Glutamatergic neuron (in vitro differentiated cells): ENCODE measurements around the gene TMX2. TPM values are rescaled to one million over a fixed set of nuclear protein-coding genes. Genes with fewer than 3 reads are reported as not detected.

Source experiments
- DNase-seq: peaks from one replicate; pipeline ENCODE4 v3.0.0; 2022
- H3K27ac Mint-ChIP-seq: one replicate; pipeline ENCODE4 v1.8.0; 2020; ENCODE audit warnings: mild to moderate bottlenecking, mixed read lengths, inconsistent platforms; ENCODE audit not compliant: unreplicated experiment
- H3K27me3 Mint-ChIP-seq: one replicate; pipeline ENCODE4 v1.8.0; 2020; ENCODE audit warnings: mild to moderate bottlenecking, moderate library complexity, mixed read lengths, inconsistent platforms; ENCODE audit not compliant: unreplicated experiment
- H3K36me3 Mint-ChIP-seq: one replicate; pipeline ENCODE4 v1.8.0; 2020; ENCODE audit warnings: mild to moderate bottlenecking, mixed read lengths, inconsistent platforms; ENCODE audit not compliant: unreplicated experiment
- H3K4me1 Mint-ChIP-seq: one replicate; pipeline ENCODE4 v1.8.0; 2020; ENCODE audit warnings: mild to moderate bottlenecking, low read depth, mixed read lengths, inconsistent platforms; ENCODE audit not compliant: unreplicated experiment
- H3K4me3 Mint-ChIP-seq: one replicate; pipeline ENCODE4 v1.8.0; 2020; ENCODE audit warnings: mild to moderate bottlenecking, mixed read lengths, inconsistent platforms; ENCODE audit not compliant: unreplicated experiment
- H3K9me3 Mint-ChIP-seq: one replicate; pipeline ENCODE4 v1.8.0; 2020; ENCODE audit warnings: mild to moderate bottlenecking, moderate library complexity, mixed read lengths, inconsistent platforms; ENCODE audit not compliant: unreplicated experiment
- long read RNA-seq: library from polyadenylated mRNA; unstranded; transcript quantifications from one replicate; pipeline ENCODE4 v2.0.0, GENCODE V29; 2020; ENCODE audit not compliant: unreplicated experiment
- total RNA-seq: library from RNA; stranded (reverse); fragmentation: NEBNext Ultra II Directional; extraction: Animal tissue kit (Norgen Biotek cat#: 25700); gene quantifications from one replicate; pipeline ENCODE4 v1.2.1, GENCODE V29; 2021; ENCODE audit not compliant: unreplicated experiment
- TF ChIP-seq, protein P1 (sequence below): fragments of 200-600 bp; sonication (generic); IDR thresholded peaks from one replicate; pipeline ENCODE4 v1.5.0; 2021; ENCODE audit not compliant: partially characterized antibody, unreplicated experiment

TMX2 gene, protein sequence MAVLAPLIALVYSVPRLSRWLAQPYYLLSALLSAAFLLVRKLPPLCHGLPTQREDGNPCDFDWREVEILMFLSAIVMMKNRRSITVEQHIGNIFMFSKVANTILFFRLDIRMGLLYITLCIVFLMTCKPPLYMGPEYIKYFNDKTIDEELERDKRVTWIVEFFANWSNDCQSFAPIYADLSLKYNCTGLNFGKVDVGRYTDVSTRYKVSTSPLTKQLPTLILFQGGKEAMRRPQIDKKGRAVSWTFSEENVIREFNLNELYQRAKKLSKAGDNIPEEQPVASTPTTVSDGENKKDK
- 94.5 TPM for total RNA-seq
- long read RNA-seq, transcript TMX2-202 (7 exons, 1,521 nt) = minor isoform, 9 of 114 reads
- long read RNA-seq, transcript TMX2-201 (8 exons, 1,631 nt) = major isoform, 90 of 114 reads
- long read RNA-seq, partial matches to known transcripts = 2 of 114 reads
- long read RNA-seq, other reads (novel, unspliced or antisense) = 6 of 114 reads

DNA sequence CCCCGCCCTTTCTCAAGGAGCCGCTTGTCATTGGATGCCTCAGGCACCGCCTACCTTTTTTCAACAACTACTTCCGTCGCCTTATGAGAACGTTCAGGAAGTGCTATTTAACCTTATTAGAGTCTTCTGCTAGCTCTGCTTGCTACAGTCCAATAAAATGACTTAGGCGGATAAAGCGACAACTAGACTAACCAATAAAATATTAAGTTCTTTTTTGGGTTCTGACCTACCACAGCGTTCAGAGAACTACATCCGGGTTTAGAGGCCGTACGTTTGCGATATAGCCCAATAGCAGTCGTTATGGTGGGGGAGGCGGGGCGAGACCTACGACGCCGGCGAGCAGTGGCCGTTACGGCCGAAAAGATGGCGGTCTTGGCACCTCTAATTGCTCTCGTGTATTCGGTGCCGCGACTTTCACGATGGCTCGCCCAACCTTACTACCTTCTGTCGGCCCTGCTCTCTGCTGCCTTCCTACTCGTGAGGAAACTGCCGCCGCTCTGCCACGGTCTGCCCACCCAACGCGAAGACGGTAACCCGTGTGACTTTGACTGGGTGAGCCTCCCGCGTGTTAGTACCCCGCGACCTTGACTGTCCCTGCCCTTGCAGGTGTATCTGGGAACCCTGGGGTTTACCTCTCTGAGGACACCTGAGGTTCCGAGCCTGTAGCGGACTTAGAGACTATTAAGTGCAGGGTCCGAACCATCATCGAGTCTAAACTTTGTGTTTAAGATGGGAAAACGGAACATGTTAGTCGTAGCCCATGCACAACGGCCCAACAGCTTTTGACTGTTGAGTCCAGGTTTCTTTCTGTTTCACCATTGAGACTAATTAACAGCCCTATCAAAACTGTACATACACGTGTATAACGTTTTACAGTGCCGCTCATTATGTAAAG is at the start of gene TMX2:
Gene TMX2, plus strand, starts transcription at position 338 of the 895 bp plus-strand sequence. Its CDS starts 26 bp downstream, at position 364.
- peak within 1 kb of the TSS; percentile 95 for H3K27ac Mint-ChIP-seq
- peaks cover 2% of the 10 kb centered on the region for H3K9me3 Mint-ChIP-seq
- H3K4me3 Mint-ChIP-seq = peak within 1 kb of the TSS; percentile 99
- TF ChIP-seq, protein P1, sequence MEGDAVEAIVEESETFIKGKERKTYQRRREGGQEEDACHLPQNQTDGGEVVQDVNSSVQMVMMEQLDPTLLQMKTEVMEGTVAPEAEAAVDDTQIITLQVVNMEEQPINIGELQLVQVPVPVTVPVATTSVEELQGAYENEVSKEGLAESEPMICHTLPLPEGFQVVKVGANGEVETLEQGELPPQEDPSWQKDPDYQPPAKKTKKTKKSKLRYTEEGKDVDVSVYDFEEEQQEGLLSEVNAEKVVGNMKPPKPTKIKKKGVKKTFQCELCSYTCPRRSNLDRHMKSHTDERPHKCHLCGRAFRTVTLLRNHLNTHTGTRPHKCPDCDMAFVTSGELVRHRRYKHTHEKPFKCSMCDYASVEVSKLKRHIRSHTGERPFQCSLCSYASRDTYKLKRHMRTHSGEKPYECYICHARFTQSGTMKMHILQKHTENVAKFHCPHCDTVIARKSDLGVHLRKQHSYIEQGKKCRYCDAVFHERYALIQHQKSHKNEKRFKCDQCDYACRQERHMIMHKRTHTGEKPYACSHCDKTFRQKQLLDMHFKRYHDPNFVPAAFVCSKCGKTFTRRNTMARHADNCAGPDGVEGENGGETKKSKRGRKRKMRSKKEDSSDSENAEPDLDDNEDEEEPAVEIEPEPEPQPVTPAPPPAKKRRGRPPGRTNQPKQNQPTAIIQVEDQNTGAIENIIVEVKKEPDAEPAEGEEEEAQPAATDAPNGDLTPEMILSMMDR = no peak
- H3K27me3 Mint-ChIP-seq = peaks cover 2% of the 10 kb centered on the region
- H3K36me3 Mint-ChIP-seq = no peaks in the 10 kb centered on the region
- peaks cover 16% of the 10 kb centered on the region for H3K4me1 Mint-ChIP-seq
- peak; percentile 89 for DNase-seq

DNA sequence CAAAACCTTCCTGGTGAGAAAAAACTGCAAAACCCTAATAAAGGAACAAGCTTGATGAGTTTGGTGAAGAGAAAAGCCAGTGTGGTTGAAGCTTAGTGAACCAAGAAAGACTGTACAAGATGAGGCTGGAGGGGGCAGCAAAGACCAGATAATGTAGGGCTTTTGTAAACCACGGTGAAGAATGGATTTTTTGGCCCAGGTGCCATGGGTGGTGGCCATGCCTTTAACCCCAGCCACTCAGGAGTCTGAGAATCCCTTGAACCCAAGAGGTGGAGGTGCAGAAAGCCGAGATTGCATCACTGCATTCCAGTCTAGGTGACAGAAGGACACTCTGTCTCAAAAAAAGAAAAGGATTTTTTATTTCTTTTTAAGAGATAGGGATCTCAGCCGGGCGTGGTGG is 49.5 kb upstream of the TMX2 start:
- no peak for DNase-seq
- TF ChIP-seq, protein P1 = no peak
- Mint-ChIP-seq H3K36me3 (no peaks in the 10 kb centered on the region), H3K27me3 (peaks cover 13% of the 10 kb centered on the region), H3K4me3 (no peak overlapping the region), H3K4me1 (peaks cover 5% of the 10 kb centered on the region), H3K27ac (peak overlapping the region; percentile 38), H3K9me3 (peaks cover 16% of the 10 kb centered on the region)

DNA sequence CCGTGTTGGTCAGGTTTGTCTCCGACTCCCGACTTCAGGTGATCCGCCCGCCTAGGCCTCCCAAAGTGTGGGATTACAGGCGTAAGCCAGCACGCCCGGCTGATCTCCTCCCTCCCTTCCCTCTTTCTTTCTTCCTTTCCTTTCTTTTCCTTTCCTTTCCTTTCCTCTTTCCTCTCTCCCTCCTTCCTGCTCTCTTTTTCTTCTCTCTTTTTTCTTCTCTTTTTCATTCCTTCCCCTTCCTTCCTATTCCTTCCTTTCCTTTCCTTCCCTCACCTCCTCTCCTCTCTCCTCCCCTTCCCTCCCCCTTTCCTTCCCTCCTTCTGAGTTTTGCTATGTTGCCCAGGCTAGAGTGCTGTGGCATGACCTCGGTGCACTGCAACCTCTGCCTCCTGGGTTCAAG is 48.4 kb upstream of the TMX2 start:
- H3K4me3 Mint-ChIP-seq = no peak overlapping the region
- TF ChIP-seq, protein P1 = no peak
- H3K36me3 Mint-ChIP-seq = no peaks in the 10 kb centered on the region
- no peaks in the 10 kb centered on the region for H3K4me1 Mint-ChIP-seq
- H3K27me3 Mint-ChIP-seq = peaks cover 18% of the 10 kb centered on the region
- H3K9me3 Mint-ChIP-seq = peaks cover 23% of the 10 kb centered on the region
- no peak overlapping the region for H3K27ac Mint-ChIP-seq
- no peak for DNase-seq

DNA sequence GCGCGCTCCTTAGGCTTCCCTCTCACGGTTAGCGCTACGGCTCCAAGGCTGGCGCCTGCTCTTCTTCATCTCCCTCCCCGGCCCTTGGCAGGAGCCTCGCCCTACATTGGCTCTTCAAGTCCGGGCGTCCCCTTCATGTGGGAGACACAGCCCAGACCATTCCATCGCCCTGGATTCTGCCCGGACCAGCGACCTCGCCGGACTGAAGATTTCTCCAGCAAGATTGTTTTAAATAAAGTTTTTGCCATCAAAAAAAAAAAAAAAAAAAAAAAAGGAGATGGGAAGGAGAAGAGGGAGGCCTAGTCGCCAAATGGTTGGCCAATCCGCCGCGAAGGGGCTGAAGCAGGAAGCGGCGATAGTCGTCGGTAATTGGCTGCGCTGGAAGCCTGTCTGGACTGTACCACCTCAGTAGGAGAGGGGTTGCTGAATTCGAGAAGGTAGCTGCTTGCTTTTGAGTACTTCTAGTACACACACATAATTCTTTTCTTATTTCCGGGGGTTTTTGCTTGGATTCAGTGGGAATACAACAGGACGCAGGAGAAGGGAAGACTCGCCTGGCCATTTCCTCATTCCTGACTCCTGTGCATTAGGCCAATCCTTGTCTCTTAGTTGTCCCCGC is 45.2 kb upstream of the TMX2 start:
- Mint-ChIP-seq H3K36me3 (no peaks in the 10 kb centered on the region), H3K27me3 (peaks cover 21% of the 10 kb centered on the region), H3K9me3 (peaks cover 24% of the 10 kb centered on the region), H3K4me3 (peak overlapping the region; percentile 97), H3K27ac (peak overlapping the region; percentile 100), H3K4me1 (peaks cover 5% of the 10 kb centered on the region)
- peak; percentile 89 for DNase-seq
- TF ChIP-seq, protein P1 = no peak
